ENCODE results near the gene MTA1.
A peak's percentile ranks its signal among the peaks of the same experiment; 100 is the strongest.

Gene MTA1

GRCh38 chr14:105447651-105448640 is 28.3 kb downstream of the MTA1 start:
- no peak for DNase-seq

GRCh38 chr14:105448706-105449111 is 29.1 kb downstream of the MTA1 start:
- peak; percentile 49 for DNase-seq

- no peak for DNase-seq
Observed at GRCh38 chr14:105449276-105450122, 29.9 kb downstream of the MTA1 start.

GRCh38 chr14:105450123-105450505 is 30.5 kb downstream of the MTA1 start:
- DNase-seq = no peak

GRCh38 chr14:105450864-105451720 is 31.5 kb downstream of the MTA1 start:
- DNase-seq = no peak

- no peak for DNase-seq
Observed at GRCh38 chr14:105452963-105453362, 33.3 kb downstream of the MTA1 start.

GRCh38 chr14:105453847-105454246 is 34.2 kb downstream of the MTA1 start:
- no peak for DNase-seq

- DNase-seq = no peak
Observed at GRCh38 chr14:105455086-105455640, 35.5 kb downstream of the MTA1 start.

- no peak for DNase-seq
Observed at GRCh38 chr14:105455766-105456660, 36.4 kb downstream of the MTA1 start.

- DNase-seq = no peak
Observed at GRCh38 chr14:105456736-105457617, 37.4 kb downstream of the MTA1 start.

- no peak for DNase-seq
Observed at GRCh38 chr14:105458010-105458409, 38.4 kb downstream of the MTA1 start.

- DNase-seq = no peak
Observed at GRCh38 chr14:105458571-105458970, 38.9 kb downstream of the MTA1 start.

GRCh38 chr14:105460116-105460515 is 40.5 kb downstream of the MTA1 start:
- no peak for DNase-seq

GRCh38 chr14:105460616-105461015 is 41.0 kb downstream of the MTA1 start:
- no peak for DNase-seq

GRCh38 chr14:105461903-105462302 is 42.3 kb downstream of the MTA1 start:
- DNase-seq = no peak

- no peak for DNase-seq
Observed at GRCh38 chr14:105464501-105464900, 44.9 kb downstream of the MTA1 start.

- DNase-seq = no peak
Observed at GRCh38 chr14:105465209-105466031, 45.8 kb downstream of the MTA1 start.

GRCh38 chr14:105466531-105467248 is 47.1 kb downstream of the MTA1 start:
- no peak for DNase-seq

Data from activated effector memory CD4-positive, alpha-beta T cell treated with Interleukin-2 at 50 U/mL for 16 hours (primary cell).